GM12878 (cell line): ENCODE measurements around the gene ZBTB16. TPM values are rescaled to one million over a fixed set of nuclear protein-coding genes. Genes with fewer than 3 reads are reported as not detected.

Experiments used
- ATAC-seq: fragments of 200-7000 bp; cut with Tn5 transposase; 3 replicates; pipeline ENCODE4 v1.9.1; 2020; ENCODE audit warnings: mild to moderate bottlenecking, moderate library complexity
- BruUV-seq: library from RNA; stranded (reverse); fragments of 400-500 nt; replicated peaks from 2 replicates; lab custom pipeline; 2021; lab: Mats Ljungman, UMichigan
- CTCF ChIA-PET: fragments of 300-600 bp; sonication (Branson Sonifier 250); formaldehyde crosslinking; extraction: SDS; loops from one replicate; lab custom pipeline; 2021; ENCODE audit warnings: inconsistent platforms; lab: Yijun Ruan, JAX
- POLR2A ChIA-PET: fragments of 350-600 bp; formaldehyde crosslinking; extraction: SDS; loops from one replicate; lab custom pipeline; 2021; ENCODE audit warnings: inconsistent platforms; lab: Charles Lee
- RAD21 ChIA-PET: fragments of 300-600 bp; sonication (Branson Sonifier 250); formaldehyde crosslinking; loops from one replicate; lab custom pipeline; 2023; ENCODE audit warnings: antibody characterized with exemption; ENCODE audit not compliant: unreplicated experiment; lab: Charles Lee
- SMC1A ChIA-PET: fragments of 300-600 bp; sonication (Branson Sonifier 250); formaldehyde crosslinking; loops from one replicate; lab custom pipeline; 2023; ENCODE audit not compliant: unreplicated experiment, uncharacterized antibody; lab: Charles Lee
- DNase-seq: peaks from one replicate; pipeline ENCODE4 v3.0.0-alpha.2; 2011; ENCODE audit warnings: low read depth, low spot score
- FAIRE-seq: peaks from 3 replicates; lab custom pipeline; 2011; peaks lifted over from hg19 to GRCh38; lab: Jason Lieb, UNC
- H2AFZ ChIP-seq: 2 replicates; pipeline ENCODE4 v1.6.0; 2011; ENCODE audit warnings: low read depth, low read length, control low read depth; ENCODE audit not compliant: control insufficient read depth
- H3K27ac ChIP-seq: 2 replicates; pipeline ENCODE4 v1.5.1; 2011; ENCODE audit warnings: control low read depth; ENCODE audit not compliant: control insufficient read depth, insufficient read depth
- H3K27me3 ChIP-seq, 2 experiments: replicated peaks in 1 of 2; 2 replicates each; pipeline versions ENCODE4 v1.6.0 to v1.6.1; 2011; ENCODE audit warnings: low read length in 1 of 2; ENCODE audit not compliant: control insufficient read depth in 2 of 2, insufficient read depth in 2 of 2
- H3K36me3 ChIP-seq, 2 experiments: 2 replicates each; pipeline ENCODE4 v1.5.1; 2011; ENCODE audit warnings: low read length in 1 of 2; ENCODE audit not compliant: control insufficient read depth in 2 of 2, insufficient read depth in 2 of 2
- H3K4me1 ChIP-seq: 2 replicates; pipeline ENCODE4 v1.6.1; 2011; ENCODE audit warnings: mild to moderate bottlenecking, low read length, moderate library complexity, mixed read lengths; ENCODE audit not compliant: control insufficient read depth, insufficient read depth
- H3K4me2 ChIP-seq: 2 replicates; pipeline ENCODE4 v1.6.0; 2011; ENCODE audit warnings: control low read depth; ENCODE audit not compliant: control insufficient read depth, insufficient read depth
- H3K4me3 ChIP-seq: fragments of 200-600 bp; sonication (generic); 2 replicates; pipeline ENCODE4 v1.5.1; 2016
- H3K79me2 ChIP-seq: 2 replicates; pipeline ENCODE4 v1.6.0; 2011; ENCODE audit warnings: low read length; ENCODE audit not compliant: control insufficient read depth, insufficient read depth
- H3K9ac ChIP-seq: 2 replicates; pipeline ENCODE4 v1.8.0; 2011; ENCODE audit warnings: low read length, control low read depth, mixed read lengths; ENCODE audit not compliant: control insufficient read depth, insufficient read depth
- H3K9me3 ChIP-seq: replicated peaks from 3 replicates; pipeline ENCODE4 v1.5.1; 2011; ENCODE audit warnings: mild to moderate bottlenecking, low read length; ENCODE audit not compliant: control insufficient read depth, insufficient read depth
- H4K20me1 ChIP-seq: 2 replicates; pipeline ENCODE4 v1.6.0; 2011; ENCODE audit not compliant: control insufficient read depth, insufficient read depth
- CBX3 ChIP-seq: fragments of 200-600 bp; sonication (generic); IDR thresholded peaks from 2 replicates; pipeline ENCODE4 v1.6.1; 2016; ENCODE audit warnings: low read depth, borderline replicate concordance
- CEBPB ChIP-seq, 2 experiments: fragments of 150-350 bp in 1 of 2; IDR thresholded peaks; 2 replicates each; pipeline ENCODE4 v1.6.1; 2012 to 2014; ENCODE audit warnings: low read depth in 2 of 2, low read length in 2 of 2, borderline replicate concordance in 1 of 2, inconsistent platforms in 1 of 2
- ETV6 ChIP-seq, 2 experiments: fragments of 450-650 bp in 1 of 2; IDR thresholded peaks in 1 of 2; conservative IDR thresholded peaks in 1 of 2; 2 replicates each; pipeline ENCODE4 v1.6.1; 2014; ENCODE audit warnings: antibody characterized with exemption in 1 of 2, borderline replicate concordance in 1 of 2, low read depth in 1 of 2, mild to moderate bottlenecking in 1 of 2, moderate library complexity in 1 of 2
- HCFC1 ChIP-seq: fragments of 150-350 bp; IDR thresholded peaks from 2 replicates; pipeline ENCODE4 v1.6.1; 2014; ENCODE audit warnings: low read length
- KLF5 ChIP-seq: fragments of 450-650 bp; IDR thresholded peaks from 2 replicates; pipeline ENCODE4 v1.6.1; 2014; ENCODE audit warnings: mild to moderate bottlenecking; ENCODE audit not compliant: partially characterized antibody
- MXI1 ChIP-seq: fragments of 150-350 bp; IDR thresholded peaks from 2 replicates; pipeline ENCODE4 v1.6.1; 2011; ENCODE audit warnings: low read depth, mild to moderate bottlenecking, inconsistent platforms, low read length, improper control_type of control experiment
- NR2C1 ChIP-seq: fragments of 450-650 bp; IDR thresholded peaks from 2 replicates; pipeline ENCODE4 v1.6.1; 2017; ENCODE audit warnings: antibody characterized with exemption, mild to moderate bottlenecking, moderate library complexity
- NR2F1 ChIP-seq: fragments of 450-650 bp; conservative IDR thresholded peaks from 2 replicates; pipeline ENCODE4 v1.6.1; 2017; ENCODE audit warnings: mild to moderate bottlenecking
- RBBP5 ChIP-seq: fragments of 200-600 bp; sonication (generic); conservative IDR thresholded peaks from 2 replicates; pipeline ENCODE4 v1.6.1; 2016
- SIX5 ChIP-seq: IDR thresholded peaks from 2 replicates; pipeline ENCODE4 v1.6.1; 2011; ENCODE audit warnings: mild to moderate bottlenecking, low read depth, low read length, moderate library complexity; ENCODE audit not compliant: severe bottlenecking
- SPI1 ChIP-seq: IDR thresholded peaks from 2 replicates; pipeline ENCODE4 v1.6.1; 2011; ENCODE audit warnings: low read depth, mild to moderate bottlenecking, low read length, moderate library complexity, borderline replicate concordance; ENCODE audit not compliant: insufficient read depth
- STAT3 ChIP-seq: IDR thresholded peaks from 2 replicates; pipeline ENCODE4 v1.6.1; 2011; ENCODE audit warnings: low read depth, low read length, improper control_type of control experiment
- TAF1 ChIP-seq: IDR thresholded peaks from 2 replicates; pipeline ENCODE4 v1.6.1; 2011; ENCODE audit warnings: mild to moderate bottlenecking, low read depth, low read length, borderline replicate concordance
- TARDBP ChIP-seq: IDR thresholded peaks from 2 replicates; pipeline ENCODE4 v1.6.1; 2016; ENCODE audit warnings: borderline replicate concordance
- YBX1 ChIP-seq: fragments of 450-650 bp; IDR thresholded peaks from 2 replicates; pipeline ENCODE4 v1.6.1; 2016; ENCODE audit warnings: antibody characterized with exemption
- ZNF622 ChIP-seq: fragments of 450-650 bp; IDR thresholded peaks from 2 replicates; pipeline ENCODE4 v1.6.1; 2017; ENCODE audit warnings: mild to moderate bottlenecking, inconsistent platforms
- WGBS: methylation state at CpG from one replicate; pipeline ENCODE4 v1.1.6; 2016; ENCODE audit warnings: low lambda C conversion rate; ENCODE audit not compliant: insufficient replicate concordance, insufficient coverage; ENCODE audit errors: missing lambda C conversion rate; 5-methylcytosine and 5-hydroxymethylcytosine counted together
- in situ Hi-C: fragments of 300-500 bp; cut with MboI; formaldehyde crosslinking; loops from 9 replicates; pipeline ENCODE4 v1.14.3; 2018; ENCODE audit warnings: mixed read lengths
- intact Hi-C: fragments of 100-400 bp; cut with micrococcal nuclease; formaldehyde crosslinking; loops from one replicate; pipeline ENCODE4 v1.14.2; 2022; ENCODE audit not compliant: unreplicated experiment
- polyA plus RNA-seq, 11 experiments: library from polyadenylated mRNA; depleted of rRNA in 4 of 11; unstranded in 6 of 11; stranded (reverse) in 5 of 11; fragments of >200 nt; fragmentation: Nextera tagmentation in 4 of 11; fragmentation: Illumina TruSeq in 1 of 11; extraction: Ambion mirVana in 4 of 11; extraction: Trizol in 1 of 11; gene quantifications; 1 replicate in 1 of 11; 2 replicates in 10 of 11; pipeline versions ENCODE4 v1.2.1 to v1.2.3, GENCODE V29; 2011 to 2016; ENCODE audit warnings: inconsistent platforms in 2 of 11, missing spikeins in 2 of 11, low read depth in 1 of 11
- total RNA-seq, 4 experiments: library from RNA; depleted of rRNA in 3 of 4; stranded (reverse); fragments of >200 nt in 3 of 4; fragmentation: Illumina TruSeq in 1 of 4; extraction: Trizol in 1 of 4; gene quantifications; 2 replicates each; pipeline versions ENCODE4 v1.2.1 to v1.2.3, GENCODE V29; 2013 to 2021
- TF ChIP-seq, protein P1 (sequence below): fragments of 450-650 bp; IDR thresholded peaks from 2 replicates; pipeline ENCODE4 v1.6.1; 2016; ENCODE audit warnings: mild to moderate bottlenecking, moderate library complexity, borderline replicate concordance

The ZBTB16 gene
- total and polyA plus RNA-seq, 10 of the 15 experiments (the other 5 are each of a cell fraction or from before 2014, with no cell fraction given): 0.38 TPM; not detected in 9

DNA sequence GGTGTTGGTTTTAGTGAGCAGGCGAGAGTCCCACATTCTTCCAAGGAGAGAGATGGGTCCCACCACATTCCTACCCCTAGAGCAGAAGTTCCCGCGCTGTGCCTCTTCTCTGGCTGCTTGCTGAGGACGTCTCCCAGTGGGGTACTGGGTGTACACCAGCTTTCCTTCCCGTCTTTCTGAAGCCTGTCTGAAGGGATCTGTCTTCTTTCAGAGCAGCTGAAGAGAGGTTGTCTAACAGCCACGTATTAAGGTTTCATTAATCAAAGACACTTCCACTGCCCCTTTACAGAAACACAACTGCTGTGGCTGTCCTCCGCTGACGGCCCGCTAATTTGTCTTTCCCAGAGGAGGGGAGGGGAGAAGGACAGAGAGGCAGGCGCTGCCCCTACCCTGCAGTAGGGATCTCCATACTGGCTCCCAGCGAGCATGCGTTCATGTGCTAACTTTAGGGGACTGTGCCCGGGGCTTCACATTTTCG, 56.0 kb downstream of the ZBTB16 start (continued):
- TF ChIP-seq NR2C1: no peak
- no peak for TF ChIP-seq NR2F1
- TF ChIP-seq, protein P1, sequence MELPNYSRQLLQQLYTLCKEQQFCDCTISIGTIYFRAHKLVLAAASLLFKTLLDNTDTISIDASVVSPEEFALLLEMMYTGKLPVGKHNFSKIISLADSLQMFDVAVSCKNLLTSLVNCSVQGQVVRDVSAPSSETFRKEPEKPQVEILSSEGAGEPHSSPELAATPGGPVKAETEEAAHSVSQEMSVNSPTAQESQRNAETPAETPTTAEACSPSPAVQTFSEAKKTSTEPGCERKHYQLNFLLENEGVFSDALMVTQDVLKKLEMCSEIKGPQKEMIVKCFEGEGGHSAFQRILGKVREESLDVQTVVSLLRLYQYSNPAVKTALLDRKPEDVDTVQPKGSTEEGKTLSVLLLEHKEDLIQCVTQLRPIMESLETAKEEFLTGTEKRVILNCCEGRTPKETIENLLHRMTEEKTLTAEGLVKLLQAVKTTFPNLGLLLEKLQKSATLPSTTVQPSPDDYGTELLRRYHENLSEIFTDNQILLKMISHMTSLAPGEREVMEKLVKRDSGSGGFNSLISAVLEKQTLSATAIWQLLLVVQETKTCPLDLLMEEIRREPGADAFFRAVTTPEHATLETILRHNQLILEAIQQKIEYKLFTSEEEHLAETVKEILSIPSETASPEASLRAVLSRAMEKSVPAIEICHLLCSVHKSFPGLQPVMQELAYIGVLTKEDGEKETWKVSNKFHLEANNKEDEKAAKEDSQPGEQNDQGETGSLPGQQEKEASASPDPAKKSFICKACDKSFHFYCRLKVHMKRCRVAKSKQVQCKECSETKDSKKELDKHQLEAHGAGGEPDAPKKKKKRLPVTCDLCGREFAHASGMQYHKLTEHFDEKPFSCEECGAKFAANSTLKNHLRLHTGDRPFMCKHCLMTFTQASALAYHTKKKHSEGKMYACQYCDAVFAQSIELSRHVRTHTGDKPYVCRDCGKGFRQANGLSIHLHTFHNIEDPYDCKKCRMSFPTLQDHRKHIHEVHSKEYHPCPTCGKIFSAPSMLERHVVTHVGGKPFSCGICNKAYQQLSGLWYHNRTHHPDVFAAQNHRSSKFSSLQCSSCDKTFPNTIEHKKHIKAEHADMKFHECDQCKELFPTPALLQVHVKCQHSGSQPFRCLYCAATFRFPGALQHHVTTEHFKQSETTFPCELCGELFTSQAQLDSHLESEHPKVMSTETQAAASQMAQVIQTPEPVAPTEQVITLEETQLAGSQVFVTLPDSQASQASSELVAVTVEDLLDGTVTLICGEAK: no peak
- no peak for TF ChIP-seq CEBPB (IDR thresholded peaks at IDR 0.05; ENCODE audit: borderline replicate concordance in 1 of 2, low read depth in 2 of 2, low read length in 2 of 2)

DNA sequence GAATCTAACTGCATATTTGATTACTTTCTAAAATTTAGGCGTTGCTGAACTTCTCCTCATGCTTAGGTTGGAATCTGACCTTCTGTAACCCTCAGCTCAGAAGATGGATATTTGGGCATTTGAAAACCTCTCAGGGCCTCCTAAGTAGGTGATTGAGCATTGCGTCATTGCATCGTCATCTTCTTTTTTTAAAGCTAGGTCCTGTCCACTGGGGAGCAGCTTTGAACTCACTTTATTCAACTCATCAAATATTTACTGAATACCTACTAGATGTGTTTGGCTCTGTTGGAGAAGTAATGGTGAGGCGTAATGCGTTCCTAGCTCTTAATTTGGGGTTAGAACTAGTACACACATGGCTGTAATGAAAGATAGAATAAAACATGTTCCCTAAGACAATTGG, 56.8 kb downstream of the ZBTB16 start:
- RAD21 ChIA-PET: no interaction called here
- no peak overlapping the region for H3K9ac ChIP-seq
- no peak for FAIRE-seq
- SMC1A ChIA-PET: interaction anchor here (0.8 kb wide), 1 partner anchor 57 kb away, joined by 3 read pairs; no protein-coding TSS in a partner anchor
- no peaks in the 10 kb centered on the region for H3K79me2 ChIP-seq
- H3K36me3 ChIP-seq: no peaks in the 10 kb centered on the region
- POLR2A ChIA-PET: no interaction called here
- no TSS peak for BruUV-seq
- H3K9me3 ChIP-seq: no peaks in the 10 kb centered on the region
- no peak overlapping the region for H3K4me3 ChIP-seq
- no peak for TF ChIP-seq HCFC1
- TF ChIP-seq YBX1: no peak
- no peak for TF ChIP-seq STAT3
- no peak for TF ChIP-seq SIX5
- no peak for TF ChIP-seq ETV6 (conservative IDR thresholded peaks at IDR 0.05 in 1 of 2, IDR thresholded peaks at IDR 0.05 in 1 of 2; ENCODE audit: borderline replicate concordance in 1 of 2, low read depth in 1 of 2)
- TF ChIP-seq TARDBP: no peak
- TF ChIP-seq ZNF622: no peak
- no peak for TF ChIP-seq CBX3
- no peak for TF ChIP-seq CEBPB (IDR thresholded peaks at IDR 0.05; ENCODE audit: borderline replicate concordance in 1 of 2, low read depth in 2 of 2, low read length in 2 of 2)
- TF ChIP-seq MXI1: no peak
- TF ChIP-seq RBBP5: no peak
- TF ChIP-seq KLF5: no peak
- no peak for TF ChIP-seq TAF1
- TF ChIP-seq SPI1: no peak
- H3K4me1 ChIP-seq: no peaks in the 10 kb centered on the region
- DNase-seq: no peak
- intact Hi-C loops: no loop called here
- no peak overlapping the region for H2AFZ ChIP-seq
- H4K20me1 ChIP-seq: no peaks in the 10 kb centered on the region
- in situ Hi-C loops: no loop called here
- H3K27ac ChIP-seq: no peak overlapping the region
- H3K27me3 ChIP-seq: peaks cover 3 to 4% of the 10 kb centered on the region in 2 experiments; a peak in 3 of 4 replicates
- no peak for ATAC-seq
- 54% methylated on average over 5 of the region's 5 CpGs for WGBS
- CTCF ChIA-PET: no interaction called here
- no peak overlapping the region for H3K4me2 ChIP-seq
